Panc1 (cell line): ENCODE data around the gene ISCU. TPM values are rescaled to one million over a fixed set of nuclear protein-coding genes. Genes with fewer than 3 reads are reported as not detected.

Source experiments
- ATAC-seq: fragments of 200-7000 bp; cut with Tn5 transposase; 2 replicates; pipeline ENCODE4 v1.9.1; 2020; ENCODE audit warnings: mild to moderate bottlenecking, moderate library complexity
- BruUV-seq: library from RNA; stranded (reverse); fragments of 400-500 nt; replicated peaks from 2 replicates; lab custom pipeline; 2021; lab: Mats Ljungman, UMichigan
- CTCF ChIA-PET: fragments of 300-600 bp; sonication (Branson Sonifier 250); formaldehyde crosslinking; loops from one replicate; lab custom pipeline; 2022; ENCODE audit warnings: antibody characterized with exemption; lab: Charles Lee
- POLR2A ChIA-PET: fragments of 300-600 bp; sonication (Branson Sonifier 250); formaldehyde crosslinking; loops from one replicate; lab custom pipeline; 2022; ENCODE audit warnings: antibody characterized with exemption; lab: Charles Lee
- DNase-seq: peaks from one replicate; pipeline ENCODE4 v3.0.0-alpha.2; 2010; ENCODE audit warnings: low read depth, low spot score
- H3K27ac ChIP-seq: 2 replicates; pipeline ENCODE4 v1.5.1; 2011; ENCODE audit warnings: mild to moderate bottlenecking, low read length, inconsistent platforms
- H3K27me3 ChIP-seq: fragments of 200-500 bp; sonication (Bioruptor generic); 2 replicates; pipeline ENCODE4 v1.6.0; 2014; ENCODE audit warnings: low read length, inconsistent platforms; ENCODE audit not compliant: control insufficient read depth, insufficient read depth
- H3K36me3 ChIP-seq: fragments of 200-500 bp; sonication (Bioruptor generic); 2 replicates; pipeline ENCODE4 v1.5.1; 2014; ENCODE audit warnings: inconsistent platforms, mild to moderate bottlenecking, low read length, moderate library complexity; ENCODE audit not compliant: control insufficient read depth, insufficient read depth
- H3K4me1 ChIP-seq: 2 replicates; pipeline ENCODE4 v1.5.1; 2011; ENCODE audit warnings: inconsistent platforms, mild to moderate bottlenecking, low read length, moderate library complexity; ENCODE audit not compliant: control insufficient read depth, insufficient read depth
- H3K4me3 ChIP-seq, 2 experiments: 2 replicates each; pipeline ENCODE4 v1.5.1; 2011 to 2012; ENCODE audit warnings: low read depth in 2 of 2, low read length in 2 of 2, mild to moderate bottlenecking in 2 of 2, inconsistent platforms in 1 of 2, moderate library complexity in 1 of 2
- H3K9me3 ChIP-seq: fragments of 200-500 bp; sonication (Bioruptor generic); 2 replicates; pipeline ENCODE4 v1.5.1; 2014; ENCODE audit warnings: low read depth, mild to moderate bottlenecking, inconsistent platforms, low read length, moderate library complexity; ENCODE audit not compliant: control insufficient read depth, insufficient read depth
- POLR2AphosphoS5 ChIP-seq: IDR thresholded peaks from 2 replicates; pipeline ENCODE4 v1.6.1; 2012; ENCODE audit warnings: mild to moderate bottlenecking, low read depth, low read length, moderate library complexity
- SIN3A ChIP-seq: IDR thresholded peaks from 2 replicates; pipeline ENCODE4 v1.6.1; 2012; ENCODE audit warnings: low read depth, mild to moderate bottlenecking, low read length, moderate library complexity, borderline replicate concordance; ENCODE audit not compliant: insufficient read depth
- TCF7L2 ChIP-seq: IDR thresholded peaks from 2 replicates; pipeline ENCODE4 v1.6.1; 2011; ENCODE audit warnings: mild to moderate bottlenecking, low read depth, low read length, inconsistent platforms
- in situ Hi-C: cut with HindIII; loops from 2 replicates; pipeline ENCODE4 v1.10.0; 2016; ENCODE audit warnings: low sequenced_read_pairs, low pct_unique_long_range_greater_than_20kb
- intact Hi-C: fragments of 100-400 bp; cut with micrococcal nuclease; formaldehyde crosslinking; loops from one replicate; pipeline ENCODE4 v1.10.0; 2022; ENCODE audit not compliant: unreplicated experiment
- total RNA-seq: library from RNA; stranded (reverse); gene quantifications from one replicate; pipeline ENCODE4 v1.2.1, GENCODE V29; 2021; ENCODE audit not compliant: unreplicated experiment
- TF ChIP-seq, protein P1 (sequence below): fragments of 450-650 bp; IDR thresholded peaks from 2 replicates; pipeline ENCODE4 v1.5.1; 2017; ENCODE audit warnings: mild to moderate bottlenecking
- TF ChIP-seq, protein P2 (sequence below), 2 experiments: IDR thresholded peaks; 2 replicates each; pipeline ENCODE4 v1.6.1; 2011 to 2012; ENCODE audit warnings: low read depth in 2 of 2, control low read depth in 1 of 2, low read length in 1 of 2, mild to moderate bottlenecking in 1 of 2, moderate library complexity in 1 of 2; ENCODE audit not compliant: insufficient read depth in 1 of 2

ISCU gene
- total RNA-seq, 1 experiment from 2014 or later, result 66.1 TPM

DNA sequence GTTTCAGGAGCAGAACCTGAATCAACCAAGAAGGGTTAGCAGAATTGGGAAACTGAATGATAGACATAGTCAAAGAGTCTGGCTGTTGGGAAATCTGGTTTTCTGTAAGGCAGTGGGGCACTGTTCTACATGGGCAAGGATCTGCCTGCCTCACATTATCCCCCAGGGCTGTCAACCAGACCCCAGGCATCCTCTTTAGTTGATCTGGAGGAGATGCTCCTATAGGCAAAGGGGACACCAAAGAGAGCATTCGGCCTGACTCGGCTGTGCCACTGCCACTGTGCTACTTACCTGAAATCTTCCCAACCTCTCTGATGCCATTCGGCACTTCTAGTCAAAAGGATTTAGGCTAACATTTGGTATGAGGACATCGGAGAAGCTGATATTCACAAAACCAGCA, 4.1 kb downstream of the ISCU start:
- no peaks in the 10 kb centered on the region for H3K9me3 ChIP-seq
- ChIA-PET POLR2A (no interaction called here), CTCF (interaction anchor here (2.8 kb wide), 1 partner anchor 51 kb away, joined by 17 read pairs; no protein-coding TSS in a partner anchor)
- H3K27ac ChIP-seq, result peak overlapping the region; percentile 39; the same call in 1 of the 2 replicates
- intact Hi-C loops (no loop called here), in situ Hi-C loops (no loop called here)
- no TSS peak for BruUV-seq
- peaks cover 19% of the 10 kb centered on the region for H3K4me1 ChIP-seq
- H3K36me3 ChIP-seq, result peaks cover 30% of the 10 kb centered on the region
- H3K27me3 ChIP-seq, result no peaks in the 10 kb centered on the region
- ATAC-seq, result no peak
- no peak for DNase-seq
- no peak overlapping the region for H3K4me3 ChIP-seq
- TF ChIP-seq, protein P1, sequence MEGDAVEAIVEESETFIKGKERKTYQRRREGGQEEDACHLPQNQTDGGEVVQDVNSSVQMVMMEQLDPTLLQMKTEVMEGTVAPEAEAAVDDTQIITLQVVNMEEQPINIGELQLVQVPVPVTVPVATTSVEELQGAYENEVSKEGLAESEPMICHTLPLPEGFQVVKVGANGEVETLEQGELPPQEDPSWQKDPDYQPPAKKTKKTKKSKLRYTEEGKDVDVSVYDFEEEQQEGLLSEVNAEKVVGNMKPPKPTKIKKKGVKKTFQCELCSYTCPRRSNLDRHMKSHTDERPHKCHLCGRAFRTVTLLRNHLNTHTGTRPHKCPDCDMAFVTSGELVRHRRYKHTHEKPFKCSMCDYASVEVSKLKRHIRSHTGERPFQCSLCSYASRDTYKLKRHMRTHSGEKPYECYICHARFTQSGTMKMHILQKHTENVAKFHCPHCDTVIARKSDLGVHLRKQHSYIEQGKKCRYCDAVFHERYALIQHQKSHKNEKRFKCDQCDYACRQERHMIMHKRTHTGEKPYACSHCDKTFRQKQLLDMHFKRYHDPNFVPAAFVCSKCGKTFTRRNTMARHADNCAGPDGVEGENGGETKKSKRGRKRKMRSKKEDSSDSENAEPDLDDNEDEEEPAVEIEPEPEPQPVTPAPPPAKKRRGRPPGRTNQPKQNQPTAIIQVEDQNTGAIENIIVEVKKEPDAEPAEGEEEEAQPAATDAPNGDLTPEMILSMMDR, result no peak
- TF ChIP-seq POLR2AphosphoS5, result no peak

DNA sequence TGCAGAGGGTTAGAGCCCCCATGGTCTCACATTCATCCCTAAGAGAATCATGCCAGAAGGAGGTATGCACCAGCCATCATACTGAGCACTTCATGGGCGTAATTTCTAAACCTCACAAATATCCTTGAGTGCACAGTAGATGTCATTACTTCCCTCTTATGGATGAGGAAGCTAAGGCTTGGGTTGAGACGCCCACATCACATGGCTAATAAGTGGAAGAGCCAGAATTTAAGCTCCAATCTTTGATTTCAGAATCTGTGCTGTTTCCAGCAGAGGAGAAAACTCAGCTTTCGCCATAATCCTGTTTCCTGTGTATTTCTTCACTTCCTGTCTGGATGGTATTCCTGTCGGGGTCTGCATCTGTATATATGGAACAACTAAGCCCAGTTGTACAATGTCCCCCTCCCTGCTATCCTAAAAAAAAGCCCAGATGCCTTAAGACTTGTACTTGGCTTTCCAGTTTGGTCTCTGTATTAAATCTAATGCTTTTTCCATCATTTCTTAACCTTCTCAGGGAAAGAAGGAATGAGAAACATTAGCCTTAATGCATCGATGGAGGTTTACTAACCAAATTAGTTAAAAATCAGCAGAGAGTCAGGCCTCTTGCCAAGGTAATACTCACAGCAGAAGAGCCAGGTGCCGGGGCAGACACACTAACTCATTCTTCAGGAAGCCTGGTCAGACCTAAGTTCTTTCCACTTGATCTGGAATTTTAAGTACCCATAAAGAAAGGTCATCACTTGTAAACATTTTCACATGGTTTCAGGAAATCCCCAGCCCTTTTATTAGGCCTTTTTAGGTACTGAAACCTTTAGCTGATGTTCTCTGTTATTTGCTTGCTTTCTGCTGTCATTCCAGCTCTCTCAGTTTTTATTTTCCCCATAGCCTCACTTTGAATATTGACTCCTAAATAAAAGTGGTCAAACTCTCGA, 5.3 kb downstream of the ISCU start:
- peaks cover 19% of the 10 kb centered on the region for H3K4me1 ChIP-seq
- in situ Hi-C loops, result no loop called here
- no peaks in the 10 kb centered on the region for H3K9me3 ChIP-seq
- ChIA-PET CTCF (no interaction called here), POLR2A (interaction anchor here (0.5 to 0.6 kb wide), 2 partner anchors 18 to 120 kb away, joined by 3 to 7 read pairs; no protein-coding TSS in a partner anchor)
- H3K27ac ChIP-seq, result no peak overlapping the region
- no peaks in the 10 kb centered on the region for H3K27me3 ChIP-seq
- DNase-seq (no peak), ATAC-seq (no peak)
- intact Hi-C loops, result no loop called here
- BruUV-seq, result no TSS peak
- peaks cover 30% of the 10 kb centered on the region for H3K36me3 ChIP-seq
- H3K4me3 ChIP-seq, result no peak overlapping the region
- TF ChIP-seq, protein P2, sequence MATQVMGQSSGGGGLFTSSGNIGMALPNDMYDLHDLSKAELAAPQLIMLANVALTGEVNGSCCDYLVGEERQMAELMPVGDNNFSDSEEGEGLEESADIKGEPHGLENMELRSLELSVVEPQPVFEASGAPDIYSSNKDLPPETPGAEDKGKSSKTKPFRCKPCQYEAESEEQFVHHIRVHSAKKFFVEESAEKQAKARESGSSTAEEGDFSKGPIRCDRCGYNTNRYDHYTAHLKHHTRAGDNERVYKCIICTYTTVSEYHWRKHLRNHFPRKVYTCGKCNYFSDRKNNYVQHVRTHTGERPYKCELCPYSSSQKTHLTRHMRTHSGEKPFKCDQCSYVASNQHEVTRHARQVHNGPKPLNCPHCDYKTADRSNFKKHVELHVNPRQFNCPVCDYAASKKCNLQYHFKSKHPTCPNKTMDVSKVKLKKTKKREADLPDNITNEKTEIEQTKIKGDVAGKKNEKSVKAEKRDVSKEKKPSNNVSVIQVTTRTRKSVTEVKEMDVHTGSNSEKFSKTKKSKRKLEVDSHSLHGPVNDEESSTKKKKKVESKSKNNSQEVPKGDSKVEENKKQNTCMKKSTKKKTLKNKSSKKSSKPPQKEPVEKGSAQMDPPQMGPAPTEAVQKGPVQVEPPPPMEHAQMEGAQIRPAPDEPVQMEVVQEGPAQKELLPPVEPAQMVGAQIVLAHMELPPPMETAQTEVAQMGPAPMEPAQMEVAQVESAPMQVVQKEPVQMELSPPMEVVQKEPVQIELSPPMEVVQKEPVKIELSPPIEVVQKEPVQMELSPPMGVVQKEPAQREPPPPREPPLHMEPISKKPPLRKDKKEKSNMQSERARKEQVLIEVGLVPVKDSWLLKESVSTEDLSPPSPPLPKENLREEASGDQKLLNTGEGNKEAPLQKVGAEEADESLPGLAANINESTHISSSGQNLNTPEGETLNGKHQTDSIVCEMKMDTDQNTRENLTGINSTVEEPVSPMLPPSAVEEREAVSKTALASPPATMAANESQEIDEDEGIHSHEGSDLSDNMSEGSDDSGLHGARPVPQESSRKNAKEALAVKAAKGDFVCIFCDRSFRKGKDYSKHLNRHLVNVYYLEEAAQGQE (IDR thresholded peaks at IDR 0.05; ENCODE audit: insufficient read depth in 1 of 2, low read depth in 2 of 2, low read length in 1 of 2), result no peak
- TF ChIP-seq, protein P1, result no peak
- TF ChIP-seq POLR2AphosphoS5 (no peak), SIN3A (no peak), TCF7L2 (no peak)
